PC-3 (cell line): ENCODE data around the gene RAB17. TPM values are rescaled to one million over a fixed set of nuclear protein-coding genes. Genes with fewer than 3 reads are reported as not detected.

Source experiments
- ATAC-seq: fragments of 200-7000 bp; cut with Tn5 transposase; 2 replicates; pipeline ENCODE4 v1.9.1; 2020; ENCODE audit warnings: mild to moderate bottlenecking, moderate library complexity
- BruUV-seq: library from RNA; stranded (reverse); fragments of 400-500 nt; replicated peaks from 2 replicates; lab custom pipeline; 2021; lab: Mats Ljungman, UMichigan
- CTCF ChIA-PET: fragments of 300-600 bp; sonication (Branson Sonifier 250); formaldehyde crosslinking; loops from one replicate; lab custom pipeline; 2022; ENCODE audit warnings: antibody characterized with exemption; lab: Charles Lee
- POLR2A ChIA-PET: fragments of 300-600 bp; sonication (Branson Sonifier 250); formaldehyde crosslinking; loops from one replicate; lab custom pipeline; 2022; ENCODE audit warnings: antibody characterized with exemption; ENCODE audit not compliant: unreplicated experiment; lab: Charles Lee
- DNase-seq: peaks from one replicate; pipeline ENCODE4 v3.0.0-alpha.2; 2015
- H2AFZ ChIP-seq: fragments of 300-600 bp; sonication (generic); 2 replicates; pipeline ENCODE4 v1.6.0; 2016; ENCODE audit warnings: antibody characterized with exemption, low read length
- H3F3A ChIP-seq: fragments of 300-600 bp; sonication (generic); one replicate; pipeline ENCODE4 v1.6.0; 2017; ENCODE audit warnings: antibody characterized with exemption, low read length, control low read depth, mild to moderate bottlenecking; ENCODE audit not compliant: unreplicated experiment
- H3K27ac ChIP-seq: fragments of 300-600 bp; sonication (generic); 2 replicates; pipeline ENCODE4 v1.5.1; 2016; ENCODE audit warnings: mild to moderate bottlenecking, low read length
- H3K27me3 ChIP-seq: fragments of 300-600 bp; sonication (generic); 2 replicates; pipeline ENCODE4 v1.6.1; 2016; ENCODE audit warnings: low read length, mixed read lengths
- H3K36me3 ChIP-seq: fragments of 300-600 bp; sonication (generic); 2 replicates; pipeline ENCODE4 v1.6.1; 2016; ENCODE audit warnings: low read depth, mixed run types, low read length, mixed read lengths
- H3K4me1 ChIP-seq: fragments of 300-600 bp; sonication (generic); 2 replicates; pipeline ENCODE4 v1.5.1; 2016; ENCODE audit warnings: low read length; ENCODE audit not compliant: insufficient read depth
- H3K4me2 ChIP-seq: fragments of 300-600 bp; sonication (generic); 2 replicates; pipeline ENCODE4 v1.6.0; 2016; ENCODE audit warnings: low read length
- H3K4me3 ChIP-seq: fragments of 300-600 bp; sonication (generic); 2 replicates; pipeline ENCODE4 v1.5.1; 2016; ENCODE audit warnings: mild to moderate bottlenecking, low read length, mixed read lengths
- H3K79me2 ChIP-seq: fragments of 300-600 bp; sonication (generic); 2 replicates; pipeline ENCODE4 v1.6.1; 2017; ENCODE audit warnings: low read length, mixed read lengths
- H3K9ac ChIP-seq: fragments of 300-600 bp; sonication (generic); 2 replicates; pipeline ENCODE4 v1.6.0; 2016; ENCODE audit warnings: mild to moderate bottlenecking, low read length
- H3K9me2 ChIP-seq: fragments of 300-600 bp; sonication (generic); replicated peaks from 2 replicates; pipeline ENCODE4 v1.6.1; 2016; ENCODE audit warnings: mixed run types, low read length, mixed read lengths
- H3K9me3 ChIP-seq: fragments of 300-600 bp; sonication (generic); 2 replicates; pipeline ENCODE4 v1.6.1; 2016; ENCODE audit warnings: low read length, mixed read lengths
- H4K20me1 ChIP-seq: fragments of 300-600 bp; sonication (generic); 2 replicates; pipeline ENCODE4 v1.6.1; 2016; ENCODE audit warnings: low read length, mixed read lengths
- CTCF ChIP-seq: fragments of 300-600 bp; sonication (generic); conservative IDR thresholded peaks from 2 replicates; pipeline ENCODE4 v1.5.1; 2017; ENCODE audit warnings: antibody characterized with exemption, low read depth, mild to moderate bottlenecking, low read length
- EZH2 ChIP-seq: fragments of 300-600 bp; sonication (generic); IDR thresholded peaks from one replicate; pipeline ENCODE4 v1.6.1; 2017; ENCODE audit warnings: antibody characterized with exemption, mild to moderate bottlenecking, low read length; ENCODE audit not compliant: unreplicated experiment
- EZH2phosphoT487 ChIP-seq: fragments of 300-600 bp; sonication (generic); IDR thresholded peaks from 2 replicates; pipeline ENCODE4 v1.6.1; 2018; ENCODE audit warnings: mild to moderate bottlenecking, antibody characterized with exemption, low read length, borderline replicate concordance
- intact Hi-C: fragments of 100-400 bp; cut with micrococcal nuclease; formaldehyde crosslinking; loops from 2 replicates; pipeline ENCODE4 v1.9.0; 2023
- total RNA-seq: library from RNA; depleted of rRNA; stranded (reverse); fragments of >200 nt; gene quantifications from 2 replicates; pipeline ENCODE4 v1.2.3, GENCODE V29; 2014

The RAB17 gene
- total RNA-seq, 1 experiment from 2014 or later = 28.9 TPM

GRCh38 chr2:237581751-237582746 lies 8.5 kb downstream of the RAB17 start:
- no peaks in the 10 kb centered on the region; the same call in 1 of the 2 replicates for H3K36me3 ChIP-seq
- no peaks in the 10 kb centered on the region for H3F3A ChIP-seq
- no peak overlapping the region for H2AFZ ChIP-seq
- intact Hi-C loops = no loop called here
- H3K4me3 ChIP-seq = no peak overlapping the region
- H3K27me3 ChIP-seq = no peaks in the 10 kb centered on the region
- H3K27ac ChIP-seq = no peak overlapping the region
- TF ChIP-seq EZH2phosphoT487 (no peak), CTCF (no peak), EZH2 (no peak)
- no peaks in the 10 kb centered on the region for H3K9me2 ChIP-seq
- ATAC-seq = peak; percentile 58
- ChIA-PET POLR2A (no interaction called here), CTCF (interaction anchor here (0.6 to 0.9 kb wide), 2 partner anchors 10 to 454 kb away, joined by 3 to 4 read pairs; no protein-coding TSS in a partner anchor)
- H3K4me1 ChIP-seq = no peaks in the 10 kb centered on the region
- no TSS peak for BruUV-seq
- DNase-seq = no peak
- peaks cover 9% of the 10 kb centered on the region for H3K79me2 ChIP-seq
- H3K4me2 ChIP-seq = no peak overlapping the region
- no peaks in the 10 kb centered on the region for H3K9me3 ChIP-seq
- no peak overlapping the region for H3K9ac ChIP-seq
- no peaks in the 10 kb centered on the region for H4K20me1 ChIP-seq

GRCh38 chr2:237581326-237581725 lies 9.2 kb downstream of the RAB17 start:
- Histone ChIP-seq H2AFZ (no peak overlapping the region), H3K4me3 (no peak overlapping the region), H3K27me3 (no peaks in the 10 kb centered on the region), H3K9me3 (no peaks in the 10 kb centered on the region), H3K79me2 (0 out of 2 replicates have a peak, but pooled peaks cover 2% of the 10 kb centered on the region), H3K36me3 (no peaks in the 10 kb centered on the region; the same call in 1 of the 2 replicates), H3K9me2 (no peaks in the 10 kb centered on the region), H3K4me2 (no peak overlapping the region), H3K4me1 (no peaks in the 10 kb centered on the region), H3K27ac (no peak overlapping the region), H4K20me1 (no peaks in the 10 kb centered on the region), H3K9ac (no peak overlapping the region), H3F3A (no peaks in the 10 kb centered on the region)
- no TSS peak for BruUV-seq
- ChIA-PET CTCF (interaction anchor here (0.6 to 0.9 kb wide), 2 partner anchors 10 to 453 kb away, joined by 3 to 4 read pairs; no protein-coding TSS in a partner anchor), POLR2A (no interaction called here)
- TF ChIP-seq EZH2phosphoT487 (no peak), CTCF (no peak), EZH2 (no peak)
- ATAC-seq (no peak), DNase-seq (no peak)
- intact Hi-C loops = no loop called here
